AG04450 (cell line): ENCODE measurements around the gene RASSF5. TPM values are rescaled to one million over a fixed set of nuclear protein-coding genes. Genes with fewer than 3 reads are reported as not detected.
A peak's percentile ranks its signal among the peaks of the same experiment; 100 is the strongest.

Experiments used
- CTCF ChIA-PET: fragments of 300-600, 350-600 bp; formaldehyde crosslinking; extraction: SDS; loops from one replicate; lab custom pipeline; 2022; ENCODE audit warnings: antibody characterized with exemption, inconsistent platforms; lab: Charles Lee
- POLR2A ChIA-PET: fragments of 350-600 bp; formaldehyde crosslinking; extraction: SDS; loops from one replicate; lab custom pipeline; 2021; ENCODE audit warnings: antibody characterized with exemption, inconsistent platforms; lab: Yijun Ruan, JAX
- DNase-seq: peaks from one replicate; pipeline ENCODE4 v3.0.0-alpha.2; 2011; ENCODE audit warnings: low read depth, low spot score
- H3K27ac ChIP-seq: one replicate; pipeline ENCODE4 v1.5.1; 2012; ENCODE audit warnings: low read depth, low read length, control low read depth
- H3K27me3 ChIP-seq: one replicate; pipeline ENCODE4 v1.6.0; 2012; ENCODE audit warnings: low read length; ENCODE audit not compliant: control insufficient read depth, insufficient read depth
- H3K4me3 ChIP-seq: 2 replicates; pipeline ENCODE4 v1.5.1; 2011; ENCODE audit warnings: mild to moderate bottlenecking, low read depth, low read length, control low read depth
- H3K9me3 ChIP-seq: 2 replicates; pipeline ENCODE4 v1.5.1; 2012; ENCODE audit warnings: low read length; ENCODE audit not compliant: control insufficient read depth, insufficient read depth
- CTCF ChIP-seq: IDR thresholded peaks from 2 replicates; pipeline ENCODE4 v1.5.1; 2011; ENCODE audit warnings: low read depth, low read length, control low read depth, inconsistent platforms
- polyA plus RNA-seq: library from polyadenylated mRNA; depleted of rRNA; stranded (reverse); fragments of >200 nt; gene quantifications from 2 replicates; pipeline ENCODE4 v1.2.3, GENCODE V29; 2011

Gene RASSF5
- polyA plus RNA-seq, 1 experiment, result 2.3 TPM

GRCh38 chr1:206511362-206512057, 4.2 kb downstream of the RASSF5 start:
- H3K27ac ChIP-seq, result no peak overlapping the region
- POLR2A ChIA-PET, result no interaction called here
- peaks cover 2% of the 10 kb centered on the region for H3K27me3 ChIP-seq
- TF ChIP-seq CTCF, result no peak
- no peak overlapping the region for H3K4me3 ChIP-seq
- no peak for DNase-seq
- no peaks in the 10 kb centered on the region; the same call in 1 of the 2 replicates for H3K9me3 ChIP-seq
- CTCF ChIA-PET, result interaction anchor here (2.6 kb wide), 1 partner anchor 33 kb away, joined by 9 read pairs; no protein-coding TSS in a partner anchor

GRCh38 chr1:206512058-206512850, 4.9 kb downstream of the RASSF5 start:
- Histone ChIP-seq H3K4me3 (no peak overlapping the region), H3K9me3 (no peaks in the 10 kb centered on the region; the same call in 1 of the 2 replicates), H3K27me3 (peaks cover 2% of the 10 kb centered on the region), H3K27ac (no peak overlapping the region)
- TF ChIP-seq CTCF, result no peak
- ChIA-PET CTCF (interaction anchor here (0.8 to 2.6 kb wide), 2 partner anchors 33 to 100 kb away, joined by 3 to 9 read pairs; no protein-coding TSS in a partner anchor), POLR2A (no interaction called here)
- no peak for DNase-seq

DNA sequence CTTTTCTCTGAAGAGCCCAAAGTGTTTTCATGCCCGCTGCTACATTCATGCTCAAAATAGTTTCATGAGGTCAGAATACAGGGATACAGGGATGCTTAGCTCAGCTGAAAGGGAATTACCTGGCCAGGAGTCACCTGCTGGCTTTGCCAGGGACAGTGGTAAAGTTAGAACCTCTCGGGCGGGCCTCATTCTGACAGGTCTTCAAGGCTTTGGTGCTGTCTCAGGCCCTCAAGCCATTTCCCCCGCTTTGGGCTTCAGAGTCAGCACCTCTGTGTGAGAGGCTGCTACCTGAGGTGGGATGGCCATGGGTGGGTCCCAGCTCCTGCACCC, 5.5 kb downstream of the RASSF5 start:
- H3K9me3 ChIP-seq, result no peaks in the 10 kb centered on the region
- no peak overlapping the region for H3K27ac ChIP-seq
- DNase-seq, result no peak
- ChIA-PET POLR2A (no interaction called here), CTCF (interaction anchor here (0.8 to 2.6 kb wide), 2 partner anchors 32 to 100 kb away, joined by 3 to 9 read pairs; no protein-coding TSS in a partner anchor)
- H3K4me3 ChIP-seq, result no peak overlapping the region
- peaks cover 2% of the 10 kb centered on the region for H3K27me3 ChIP-seq
- TF ChIP-seq CTCF, result no peak

GRCh38 chr1:206513312-206514111, 6.2 kb downstream of the RASSF5 start:
- DNase-seq, result peak; percentile 61
- H3K27ac ChIP-seq, result peak overlapping the region; percentile 80
- ChIA-PET POLR2A (no interaction called here), CTCF (interaction anchor here (0.6 to 2.6 kb wide), 2 partner anchors 31 to 32 kb away, joined by 3 to 9 read pairs; no protein-coding TSS in a partner anchor)
- no peaks in the 10 kb centered on the region for H3K9me3 ChIP-seq
- peaks cover 4% of the 10 kb centered on the region for H3K27me3 ChIP-seq
- no peak overlapping the region; the same call in 1 of the 2 replicates for H3K4me3 ChIP-seq
- TF ChIP-seq CTCF, result no peak
